Ishikawa (cell line): ENCODE results near the gene XRCC4.

Experiments used
- CEBPB ChIP-seq: IDR thresholded peaks from 2 replicates; pipeline ENCODE4 v1.6.1; 2012
- CREB1 ChIP-seq: IDR thresholded peaks from 2 replicates; pipeline ENCODE4 v1.6.1; 2012; ENCODE audit warnings: low read depth
- EGR1 ChIP-seq: IDR thresholded peaks from 2 replicates; pipeline ENCODE4 v1.6.1; 2012
- EP300 ChIP-seq: IDR thresholded peaks from 2 replicates; pipeline ENCODE4 v1.6.1; 2012; ENCODE audit warnings: borderline replicate concordance
- FOXM1 ChIP-seq: IDR thresholded peaks from 2 replicates; pipeline ENCODE4 v1.6.1; 2012; ENCODE audit warnings: low read depth, borderline replicate concordance
- NFIC ChIP-seq: IDR thresholded peaks from 2 replicates; pipeline ENCODE4 v1.6.1; 2012
- RAD21 ChIP-seq: IDR thresholded peaks from 2 replicates; pipeline ENCODE4 v1.6.1; 2012; ENCODE audit warnings: low read depth
- TAF1 ChIP-seq: IDR thresholded peaks from 2 replicates; pipeline ENCODE4 v1.6.1; 2012; ENCODE audit warnings: low read depth, mild to moderate bottlenecking
- TCF12 ChIP-seq: IDR thresholded peaks from 2 replicates; pipeline ENCODE4 v1.6.1; 2012; ENCODE audit warnings: low read depth
- TEAD4 ChIP-seq: IDR thresholded peaks from 2 replicates; pipeline ENCODE4 v1.6.1; 2012
- YY1 ChIP-seq: IDR thresholded peaks from 2 replicates; pipeline ENCODE4 v1.6.1; 2012; ENCODE audit warnings: low read depth
- ZBTB7A ChIP-seq: IDR thresholded peaks from 2 replicates; pipeline ENCODE4 v1.6.1; 2012; ENCODE audit warnings: low read depth
- TF ChIP-seq, protein P1 (sequence below): IDR thresholded peaks from 2 replicates; pipeline ENCODE4 v1.6.1; 2012
- TF ChIP-seq, protein P2 (sequence below): IDR thresholded peaks from 2 replicates; pipeline ENCODE4 v1.6.1; 2012; ENCODE audit warnings: low read depth, mild to moderate bottlenecking
- TF ChIP-seq, protein P3 (sequence below): IDR thresholded peaks from 2 replicates; pipeline ENCODE4 v1.6.1; 2012

The XRCC4 gene

DNA sequence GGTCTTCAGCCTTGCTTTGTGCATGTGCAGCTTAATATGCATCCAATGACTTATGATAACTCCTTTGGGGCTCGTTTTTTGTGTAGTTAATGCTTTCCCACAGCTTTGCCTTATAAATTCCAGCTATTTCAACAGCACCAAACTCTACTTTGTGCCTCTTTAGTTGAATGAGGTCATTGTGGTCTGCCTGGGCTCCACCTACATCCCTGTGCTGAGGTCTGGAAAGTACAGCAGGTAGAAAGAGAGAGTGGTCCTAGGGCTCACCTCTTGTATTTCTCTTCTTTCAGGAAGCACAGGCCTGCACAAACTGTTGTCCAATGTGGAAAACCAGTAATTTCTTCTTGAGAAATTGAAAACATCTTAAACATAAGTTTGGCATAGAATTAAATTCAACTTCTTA, 167.2 kb downstream of the XRCC4 start:
- TF ChIP-seq EP300 (no peak), CREB1 (no peak), CEBPB (no peak), YY1 (no peak), ZBTB7A (no peak), FOXM1 (no peak), RAD21 (no peak), TCF12 (no peak), NFIC (no peak), TEAD4 (no peak), EGR1 (no peak), TAF1 (no peak)
- TF ChIP-seq, protein P1, sequence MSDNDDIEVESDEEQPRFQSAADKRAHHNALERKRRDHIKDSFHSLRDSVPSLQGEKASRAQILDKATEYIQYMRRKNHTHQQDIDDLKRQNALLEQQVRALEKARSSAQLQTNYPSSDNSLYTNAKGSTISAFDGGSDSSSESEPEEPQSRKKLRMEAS: no peak
- TF ChIP-seq, protein P2, sequence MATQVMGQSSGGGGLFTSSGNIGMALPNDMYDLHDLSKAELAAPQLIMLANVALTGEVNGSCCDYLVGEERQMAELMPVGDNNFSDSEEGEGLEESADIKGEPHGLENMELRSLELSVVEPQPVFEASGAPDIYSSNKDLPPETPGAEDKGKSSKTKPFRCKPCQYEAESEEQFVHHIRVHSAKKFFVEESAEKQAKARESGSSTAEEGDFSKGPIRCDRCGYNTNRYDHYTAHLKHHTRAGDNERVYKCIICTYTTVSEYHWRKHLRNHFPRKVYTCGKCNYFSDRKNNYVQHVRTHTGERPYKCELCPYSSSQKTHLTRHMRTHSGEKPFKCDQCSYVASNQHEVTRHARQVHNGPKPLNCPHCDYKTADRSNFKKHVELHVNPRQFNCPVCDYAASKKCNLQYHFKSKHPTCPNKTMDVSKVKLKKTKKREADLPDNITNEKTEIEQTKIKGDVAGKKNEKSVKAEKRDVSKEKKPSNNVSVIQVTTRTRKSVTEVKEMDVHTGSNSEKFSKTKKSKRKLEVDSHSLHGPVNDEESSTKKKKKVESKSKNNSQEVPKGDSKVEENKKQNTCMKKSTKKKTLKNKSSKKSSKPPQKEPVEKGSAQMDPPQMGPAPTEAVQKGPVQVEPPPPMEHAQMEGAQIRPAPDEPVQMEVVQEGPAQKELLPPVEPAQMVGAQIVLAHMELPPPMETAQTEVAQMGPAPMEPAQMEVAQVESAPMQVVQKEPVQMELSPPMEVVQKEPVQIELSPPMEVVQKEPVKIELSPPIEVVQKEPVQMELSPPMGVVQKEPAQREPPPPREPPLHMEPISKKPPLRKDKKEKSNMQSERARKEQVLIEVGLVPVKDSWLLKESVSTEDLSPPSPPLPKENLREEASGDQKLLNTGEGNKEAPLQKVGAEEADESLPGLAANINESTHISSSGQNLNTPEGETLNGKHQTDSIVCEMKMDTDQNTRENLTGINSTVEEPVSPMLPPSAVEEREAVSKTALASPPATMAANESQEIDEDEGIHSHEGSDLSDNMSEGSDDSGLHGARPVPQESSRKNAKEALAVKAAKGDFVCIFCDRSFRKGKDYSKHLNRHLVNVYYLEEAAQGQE: no peak
- TF ChIP-seq, protein P3, sequence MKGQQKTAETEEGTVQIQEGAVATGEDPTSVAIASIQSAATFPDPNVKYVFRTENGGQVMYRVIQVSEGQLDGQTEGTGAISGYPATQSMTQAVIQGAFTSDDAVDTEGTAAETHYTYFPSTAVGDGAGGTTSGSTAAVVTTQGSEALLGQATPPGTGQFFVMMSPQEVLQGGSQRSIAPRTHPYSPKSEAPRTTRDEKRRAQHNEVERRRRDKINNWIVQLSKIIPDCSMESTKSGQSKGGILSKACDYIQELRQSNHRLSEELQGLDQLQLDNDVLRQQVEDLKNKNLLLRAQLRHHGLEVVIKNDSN: no peak

DNA sequence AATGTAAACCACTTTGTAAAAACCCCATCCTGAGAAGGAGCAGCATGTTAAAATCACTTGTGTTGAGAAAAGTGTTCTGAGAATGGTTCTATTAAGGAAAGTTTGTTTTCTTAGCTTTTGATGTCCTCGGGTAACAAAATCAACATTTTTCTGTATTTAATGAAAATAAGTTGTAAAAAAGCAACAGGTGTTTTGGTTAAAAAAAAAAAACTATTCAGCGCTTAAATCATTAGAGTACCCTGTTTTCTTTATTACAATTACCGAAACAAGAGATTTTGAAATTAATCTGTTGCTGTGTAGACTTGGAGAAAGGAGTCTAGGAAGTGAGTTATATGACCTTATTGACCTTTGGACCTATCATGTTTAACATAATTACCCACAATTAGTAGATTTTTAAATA, 167.7 kb downstream of the XRCC4 start:
- TF ChIP-seq EP300: no peak
- TF ChIP-seq TCF12: no peak
- no peak for TF ChIP-seq FOXM1
- TF ChIP-seq NFIC: no peak

DNA sequence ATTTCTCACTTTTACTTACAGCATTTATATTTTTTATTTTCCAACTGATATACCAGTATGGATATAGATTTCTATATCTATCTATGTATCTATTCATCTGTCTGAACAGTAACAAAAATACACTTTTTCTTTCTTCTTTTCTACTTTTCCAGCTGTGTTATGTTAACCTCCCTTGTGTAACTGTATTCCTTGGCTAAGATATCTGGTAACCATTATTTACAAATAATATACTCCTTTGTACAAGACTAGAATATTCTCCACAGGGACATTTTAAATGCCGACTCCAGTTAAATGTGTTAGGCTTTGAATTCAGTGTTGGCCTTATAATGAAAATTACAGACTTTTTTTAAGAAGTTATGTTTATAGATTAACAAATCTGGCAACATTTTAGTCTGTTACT, 168.7 kb downstream of the XRCC4 start:
- no peak for TF ChIP-seq EGR1
- TF ChIP-seq NFIC: no peak
- no peak for TF ChIP-seq TEAD4
- no peak for TF ChIP-seq CEBPB
- no peak for TF ChIP-seq FOXM1
- TF ChIP-seq TAF1: no peak
- TF ChIP-seq, protein P1: no peak
- TF ChIP-seq TCF12: no peak
- TF ChIP-seq RAD21: no peak
- TF ChIP-seq EP300: no peak
- no peak for TF ChIP-seq YY1
- TF ChIP-seq, protein P2: no peak
- TF ChIP-seq, protein P3: no peak
- no peak for TF ChIP-seq CREB1
- TF ChIP-seq ZBTB7A: no peak

DNA sequence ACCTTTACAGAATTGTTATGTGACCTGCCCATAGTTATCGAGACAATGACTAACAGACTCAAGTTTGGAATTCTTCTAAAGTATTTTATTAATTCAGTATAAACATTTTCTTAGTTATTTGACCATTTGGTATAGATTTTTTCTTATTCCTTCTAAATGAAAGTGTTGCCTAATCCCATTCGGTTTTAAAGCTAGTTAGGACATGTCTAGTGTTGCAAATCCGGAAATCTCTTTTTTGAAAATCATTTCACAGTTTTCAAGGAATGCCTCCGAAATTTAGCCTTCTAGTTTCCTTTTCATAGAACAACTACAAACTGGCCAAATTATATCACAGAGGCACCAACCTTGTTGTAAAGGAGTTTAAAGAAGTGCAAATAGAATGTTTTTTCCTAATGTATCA, 171.8 kb downstream of the XRCC4 start:
- TF ChIP-seq, protein P1: no peak
- no peak for TF ChIP-seq FOXM1
- TF ChIP-seq, protein P3: no peak
- no peak for TF ChIP-seq EP300
- no peak for TF ChIP-seq ZBTB7A
- no peak for TF ChIP-seq TAF1
- TF ChIP-seq CREB1: no peak
- TF ChIP-seq TEAD4: no peak
- no peak for TF ChIP-seq NFIC
- TF ChIP-seq YY1: no peak
- no peak for TF ChIP-seq TCF12
- TF ChIP-seq EGR1: no peak
- TF ChIP-seq CEBPB: no peak
- TF ChIP-seq, protein P2: no peak
- TF ChIP-seq RAD21: no peak
